LoVo (cell line): ENCODE data around the gene ZG16.
"Not testable (repeated sequence)": the region's sequence is repeated elsewhere in the genome, so short reads cannot be mapped to it uniquely, and the experiment has no call there.

ENCODE experiments used
- DNase-seq: peaks from one replicate; pipeline ENCODE4 v3.0.0-alpha.2; 2016; ENCODE audit warnings: low spot score

The ZG16 gene

GRCh38 chr16:29777576-29778350 is at the start of gene ZG16:
Gene ZG16 (plus strand): TSS chr16:29778256. CDS start chr16:29779267, 1,011 bp downstream.
- DNase-seq = no peak

DNA sequence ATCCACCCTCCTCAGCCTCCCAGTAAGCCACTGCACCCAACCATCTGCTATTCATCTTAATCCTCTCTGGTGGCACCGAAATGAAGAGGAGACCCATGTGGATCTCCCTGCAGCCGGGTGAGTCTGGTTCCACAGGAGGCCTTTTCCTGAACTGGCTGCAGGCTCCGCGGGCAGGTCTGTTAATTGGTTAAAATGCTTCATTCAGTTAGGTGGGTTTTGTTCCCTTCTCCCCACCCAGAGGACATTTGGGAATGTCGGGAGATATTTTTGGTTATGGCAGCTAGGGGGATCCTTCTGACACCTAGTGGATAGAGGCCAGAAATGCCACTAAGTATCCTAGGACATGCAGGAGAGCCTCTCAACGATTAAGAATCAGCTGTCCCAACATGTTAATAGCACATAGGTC is 48.9 kb upstream of the ZG16 start:
- DNase-seq = peak; percentile 51

DNA sequence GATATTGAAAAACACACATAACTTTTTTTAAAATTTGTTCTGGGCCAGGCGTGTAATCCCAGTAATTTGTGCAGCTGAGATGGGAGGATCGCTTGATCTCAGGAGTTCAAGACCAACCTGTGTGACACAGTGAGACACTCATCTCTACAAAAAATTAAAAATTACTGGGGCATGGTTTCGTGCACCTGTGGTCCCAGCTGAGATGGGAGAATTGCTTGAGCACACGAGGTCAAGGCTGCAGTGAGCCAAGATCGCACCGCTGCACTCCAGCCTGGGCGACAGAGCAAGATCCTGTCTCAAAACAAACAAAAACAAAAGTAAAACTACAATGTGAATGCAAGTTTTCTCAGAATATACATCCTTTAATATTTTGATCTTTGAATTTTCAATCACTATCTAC is 47.4 kb upstream of the ZG16 start:
- no peak for DNase-seq

DNA sequence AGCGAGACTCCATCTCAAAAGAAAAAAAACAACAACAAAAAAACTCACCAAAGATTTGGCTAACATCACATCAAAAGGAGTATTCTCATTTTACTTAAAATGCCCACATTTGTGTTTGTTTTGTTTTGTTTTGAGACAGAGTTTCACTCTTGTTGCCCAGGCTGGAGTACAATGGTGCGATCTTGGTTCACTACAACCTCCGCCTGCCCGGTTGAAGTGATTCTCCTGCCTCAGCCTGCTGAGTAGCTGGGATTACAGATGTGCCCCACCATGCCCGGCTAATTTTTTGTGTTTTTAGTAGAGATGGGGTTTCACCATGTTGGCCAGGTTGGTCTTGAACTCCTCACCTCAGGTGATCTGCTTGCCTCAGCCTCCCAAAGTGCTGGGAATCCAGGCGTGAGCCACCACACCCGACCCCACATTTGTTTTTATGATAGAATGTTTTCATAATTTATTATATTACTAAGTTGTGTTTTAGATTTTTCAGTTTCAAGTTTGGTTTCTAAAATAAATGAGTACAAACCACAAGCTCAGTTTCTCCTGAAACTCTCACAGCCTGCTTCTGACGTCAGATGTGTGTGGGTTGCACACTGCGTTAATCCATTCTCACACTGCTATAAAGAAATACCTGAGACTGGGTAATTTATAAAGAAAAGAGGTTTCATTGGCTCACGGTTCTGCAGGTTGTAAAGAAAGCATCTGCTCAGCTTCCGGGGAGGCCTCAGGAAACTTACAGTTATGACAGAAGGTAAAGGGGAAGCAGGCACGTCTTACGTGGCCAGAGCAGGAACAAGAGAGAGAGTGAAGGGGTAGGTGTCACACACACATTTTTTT is 46.1 kb upstream of the ZG16 start:
- not testable (repeated sequence) for DNase-seq

DNA sequence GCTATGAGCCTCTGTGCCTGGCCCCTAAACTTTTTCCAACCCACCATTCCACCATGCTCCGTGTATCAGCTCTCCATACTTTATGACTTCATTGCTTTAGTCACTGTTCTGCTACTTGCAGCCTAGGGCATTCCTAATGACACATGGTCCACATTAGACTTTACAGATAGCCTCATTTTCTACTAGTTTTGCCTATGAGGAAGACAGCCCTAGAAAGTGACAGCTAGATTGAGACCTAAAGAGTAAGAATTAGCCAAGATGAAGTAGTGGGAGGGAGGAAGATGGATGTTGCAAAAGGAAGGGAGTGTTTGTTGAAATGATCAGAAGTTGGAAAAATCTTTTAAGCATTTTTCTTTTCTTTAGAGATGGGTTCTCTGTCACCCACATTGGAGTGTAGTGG is 43.3 kb upstream of the ZG16 start:
- no peak for DNase-seq

- no peak for DNase-seq
These were observed 41.9 kb upstream of the ZG16 start for GRCh38 chr16:29736112-29736511.

- no peak for DNase-seq
These were observed 41.3 kb upstream of the ZG16 start for GRCh38 chr16:29736764-29737163.

- DNase-seq = no peak
These were observed 40.3 kb upstream of the ZG16 start for GRCh38 chr16:29737713-29738112.

GRCh38 chr16:29738514-29738913 is 39.5 kb upstream of the ZG16 start:
- DNase-seq = no peak

GRCh38 chr16:29739927-29740629 is 38.0 kb upstream of the ZG16 start:
- not testable (repeated sequence) for DNase-seq

DNA sequence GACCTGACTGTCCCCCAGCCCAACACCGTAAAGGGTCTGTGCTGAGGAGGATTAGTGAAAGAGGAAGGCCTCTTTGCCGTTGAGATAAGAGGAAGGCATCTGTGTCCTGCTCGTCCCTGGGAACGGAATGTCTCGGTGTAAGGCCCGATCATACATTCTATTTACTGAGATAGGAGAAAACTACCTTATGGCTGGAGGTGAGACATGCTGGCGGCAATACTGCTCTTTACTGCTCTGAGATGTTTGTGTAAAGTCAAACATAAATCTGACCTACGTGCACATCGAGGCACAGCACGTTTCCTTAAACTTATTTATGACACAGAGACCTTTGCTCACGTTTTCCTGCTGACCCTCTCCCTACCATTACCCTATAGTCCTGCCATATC is 37.4 kb upstream of the ZG16 start:
- not testable (repeated sequence) for DNase-seq

DNA sequence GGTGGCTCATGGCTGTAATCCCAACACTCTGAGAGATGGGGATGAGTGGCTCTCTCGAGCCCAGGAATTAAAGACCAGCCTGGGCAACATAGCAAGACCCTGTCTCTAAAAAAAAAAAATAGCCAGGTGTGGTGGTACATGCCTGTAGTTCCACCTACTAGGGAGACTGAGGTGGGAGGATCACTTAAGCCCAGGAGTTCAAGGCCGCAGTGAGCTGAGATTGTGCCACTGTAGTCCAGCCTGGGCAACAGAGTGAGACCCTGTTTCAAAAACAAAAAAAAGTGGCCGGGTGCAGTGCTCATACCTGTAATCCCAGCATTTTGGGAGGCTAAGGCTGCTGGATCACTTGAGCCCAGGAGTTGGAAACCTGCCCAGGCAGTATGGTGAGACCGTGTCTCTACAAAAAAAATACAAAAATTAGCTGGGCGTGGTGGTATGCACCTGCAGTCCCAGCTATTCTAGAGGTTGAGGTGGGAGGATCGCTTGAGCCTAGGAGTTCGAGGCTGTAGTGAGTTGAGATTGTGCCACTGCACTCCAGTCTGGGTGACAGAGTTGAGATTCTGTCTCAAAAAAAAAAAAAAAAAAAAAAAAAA is 35.3 kb upstream of the ZG16 start:
- DNase-seq = no peak

DNA sequence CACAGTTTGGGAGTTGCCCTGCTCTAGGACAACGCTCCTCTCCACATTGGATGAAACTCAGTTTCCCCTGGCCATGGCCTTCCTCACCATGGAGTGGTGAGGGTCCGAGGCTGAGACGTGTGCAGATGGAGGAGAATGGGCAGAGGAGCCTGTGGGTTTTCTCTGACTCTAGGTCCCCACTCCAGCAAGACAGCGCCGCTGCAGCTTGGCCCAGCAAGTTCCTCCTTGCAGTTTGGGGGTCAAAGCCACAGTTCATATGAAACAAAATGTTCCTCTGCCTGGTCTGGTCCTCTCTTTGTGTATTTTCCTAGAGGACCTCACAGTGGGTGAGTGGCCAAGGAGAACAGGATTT is 34.6 kb upstream of the ZG16 start:
- no peak for DNase-seq

DNA sequence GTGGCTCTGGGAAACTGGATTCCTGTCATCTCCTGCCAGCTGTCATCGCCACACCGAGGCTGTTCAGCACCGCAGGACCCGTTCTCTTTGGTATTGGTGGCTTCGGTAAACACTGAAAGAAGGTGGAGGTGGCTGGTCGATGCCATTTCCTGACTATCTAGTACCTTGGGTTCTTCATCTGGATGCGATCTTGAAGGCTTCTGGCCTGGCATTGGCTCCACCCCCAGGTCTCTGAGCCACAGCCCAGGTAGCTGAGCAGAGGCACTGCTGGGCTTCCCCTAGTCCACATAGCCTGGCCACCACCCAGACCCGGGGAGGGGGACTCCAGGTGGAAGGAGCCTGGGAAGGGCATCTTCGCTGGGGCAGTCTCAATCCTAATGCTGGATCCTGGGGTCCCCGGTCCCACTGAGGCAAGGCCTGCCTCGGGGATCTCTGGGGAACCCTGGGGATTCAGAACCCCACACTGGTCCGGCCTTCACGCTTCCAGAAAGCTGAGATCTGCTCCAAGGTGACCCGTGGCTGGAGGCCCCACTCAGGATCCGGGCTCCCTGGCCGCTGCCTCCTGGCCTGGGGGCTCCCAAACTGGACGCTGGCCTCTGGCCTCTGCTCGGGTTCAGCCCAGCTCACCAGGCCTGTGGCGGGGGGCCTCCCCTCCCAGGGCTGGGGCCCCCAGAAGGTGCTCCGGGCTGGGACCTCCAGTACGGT is 34.1 kb upstream of the ZG16 start:
- no peak for DNase-seq

GRCh38 chr16:29744541-29745101 is 33.4 kb upstream of the ZG16 start:
- no peak for DNase-seq

GRCh38 chr16:29745121-29745852 is 32.8 kb upstream of the ZG16 start:
- DNase-seq = no peak

DNA sequence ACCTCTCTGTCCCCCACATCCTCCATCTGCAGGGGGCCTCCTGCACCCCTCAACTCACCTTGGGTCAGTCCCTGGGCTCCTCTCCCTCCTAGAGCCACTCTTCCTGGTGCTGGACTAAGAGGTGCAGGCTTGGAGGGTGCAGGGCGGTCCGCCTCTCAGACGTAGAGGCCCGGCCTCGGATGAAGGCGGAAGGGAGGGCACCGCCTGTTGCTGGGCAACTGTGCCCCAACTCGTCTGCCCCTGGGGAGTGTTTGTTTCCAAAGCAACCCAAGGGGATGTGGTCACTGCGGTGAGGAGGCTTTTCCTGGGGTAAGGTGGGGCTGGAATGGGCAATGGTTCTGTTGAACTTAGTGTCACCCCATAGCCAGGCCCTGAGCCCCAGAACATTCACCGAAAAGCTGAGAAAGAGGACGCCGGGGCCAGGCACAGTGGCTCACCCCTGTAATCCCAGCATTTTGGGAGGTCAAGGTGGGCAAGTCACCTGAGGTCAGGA is 32.2 kb upstream of the ZG16 start, which contains the start of gene C16orf54:
Gene C16orf54 (minus strand): TSS at position 138 of the 493 bp plus-strand sequence. CDS start 1,039 bp downstream, outside the sequence.
- no peak for DNase-seq

GRCh38 chr16:29746518-29746917 is 31.5 kb upstream of the ZG16 start:
- not testable (repeated sequence) for DNase-seq

GRCh38 chr16:29747947-29748759 is 29.9 kb upstream of the ZG16 start:
- no peak for DNase-seq
